Lower leg skin (tissue), 3 donors: ENCODE measurements around the gene TMEM86B.

Source experiments
- CTCF ChIP-seq, 3 donors: fragments of 450-650 bp; IDR thresholded peaks; one replicate each; pipeline ENCODE4 v1.5.1; 2016; ENCODE audit warnings: antibody characterized with exemption in 3 of 3, mild to moderate bottlenecking in 3 of 3, moderate library complexity in 2 of 3
- POLR2A ChIP-seq, 2 donors: fragments of 450-650 bp; IDR thresholded peaks; one replicate each; pipeline ENCODE4 v1.6.1; 2016 to 2017; ENCODE audit warnings: antibody characterized with exemption in 2 of 2, mild to moderate bottlenecking in 1 of 2, moderate library complexity in 1 of 2

- no peak for TF ChIP-seq CTCF (IDR thresholded peaks at IDR 0.05)
- no peak for TF ChIP-seq POLR2A (IDR thresholded peaks at IDR 0.05)
Measured at GRCh38 chr19:55255618-55256423, 27.3 kb upstream of the TMEM86B start.
